Activated T-cell treated with anti-CD3 and anti-CD28 coated beads, Interleukin-2, amount 50 U/mL, for 24 hours (primary cell): ENCODE results near the gene CD36.

Experiments used
- DNase-seq: peaks from one replicate; pipeline ENCODE4 v3.0.0-alpha.2; 2020
- H3K27ac Mint-ChIP-seq: 2 replicates; pipeline ENCODE4 v1.8.0; 2020; ENCODE audit warnings: mild to moderate bottlenecking, mixed read lengths
- H3K27me3 Mint-ChIP-seq: 2 replicates; pipeline ENCODE4 v1.8.0; 2020; ENCODE audit warnings: mixed read lengths
- H3K36me3 Mint-ChIP-seq: 2 replicates; pipeline ENCODE4 v1.8.0; 2020; ENCODE audit warnings: low read depth, mixed read lengths
- H3K4me1 Mint-ChIP-seq: 2 replicates; pipeline ENCODE4 v1.8.0; 2020; ENCODE audit warnings: low read depth, mixed read lengths
- H3K4me3 Mint-ChIP-seq: 2 replicates; pipeline ENCODE4 v1.8.0; 2020; ENCODE audit warnings: mild to moderate bottlenecking, moderate library complexity, mixed read lengths
- H3K9me3 Mint-ChIP-seq: 2 replicates; pipeline ENCODE4 v1.8.0; 2020; ENCODE audit warnings: mixed read lengths

The CD36 gene

DNA sequence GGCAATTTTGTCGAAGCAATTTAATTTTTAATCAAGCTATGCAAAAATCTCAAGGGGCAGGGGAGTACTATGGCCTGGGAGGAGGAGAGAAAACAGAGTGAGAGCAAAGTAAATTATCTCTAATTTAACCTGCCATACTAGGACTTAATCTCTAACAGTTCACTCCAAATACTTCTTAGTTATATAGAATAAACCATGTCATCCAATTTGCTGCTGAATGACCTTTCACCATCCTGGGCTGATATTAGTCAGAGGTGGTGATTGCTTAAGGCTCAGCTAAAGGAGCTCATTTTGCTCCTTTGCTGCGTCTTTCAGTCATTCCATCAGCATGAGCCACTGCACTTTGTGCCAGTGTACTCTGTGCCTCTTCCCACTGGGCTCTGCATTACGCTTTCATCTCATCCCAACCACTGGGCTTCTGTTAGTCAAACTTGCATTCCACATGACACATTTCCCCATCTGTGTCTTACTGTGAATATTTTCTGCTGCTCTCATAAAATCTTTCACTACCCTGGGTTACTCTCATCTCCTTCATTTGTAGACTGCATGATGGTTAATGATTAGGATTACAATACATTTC lies 84.3 kb downstream of the CD36 start:
- no peak overlapping the region for H3K27ac Mint-ChIP-seq
- no peaks in the 10 kb centered on the region for H3K27me3 Mint-ChIP-seq
- no peaks in the 10 kb centered on the region for H3K4me1 Mint-ChIP-seq
- DNase-seq: no peak
- no peaks in the 10 kb centered on the region for H3K36me3 Mint-ChIP-seq
- no peak overlapping the region for H3K4me3 Mint-ChIP-seq
- peaks cover 3% of the 10 kb centered on the region for H3K9me3 Mint-ChIP-seq

DNA sequence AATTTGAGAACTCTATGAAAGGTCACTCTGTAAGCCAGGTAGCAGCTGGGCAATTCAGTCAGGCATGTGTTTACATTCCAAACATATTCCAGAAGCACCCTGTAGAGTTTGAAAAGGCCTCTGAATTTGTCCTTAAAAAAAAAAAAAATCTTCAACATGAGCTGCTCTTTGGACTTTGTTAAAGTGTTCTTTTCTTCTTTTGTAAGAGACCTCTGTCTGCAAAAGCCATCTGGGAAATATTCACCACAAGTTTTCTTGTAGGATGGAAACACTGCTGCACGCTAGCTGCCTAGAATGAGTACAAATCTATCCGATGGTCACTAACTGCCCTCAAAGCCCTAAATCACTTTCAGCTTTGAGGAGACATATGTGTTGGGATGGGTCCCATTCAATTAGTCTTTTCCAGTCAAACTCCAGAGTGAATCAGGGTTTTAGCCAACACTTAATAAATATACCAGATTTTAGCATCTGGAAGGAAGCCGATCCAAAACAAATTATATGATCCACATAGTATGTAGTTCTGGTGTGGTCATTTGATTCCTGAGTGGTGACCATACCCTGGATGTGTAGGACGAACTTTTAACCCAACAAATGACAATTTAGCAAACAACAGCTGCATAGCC lies 85.9 kb downstream of the CD36 start:
- DNase-seq: no peak
- no peaks in the 10 kb centered on the region for H3K36me3 Mint-ChIP-seq
- H3K27me3 Mint-ChIP-seq: no peaks in the 10 kb centered on the region

DNA sequence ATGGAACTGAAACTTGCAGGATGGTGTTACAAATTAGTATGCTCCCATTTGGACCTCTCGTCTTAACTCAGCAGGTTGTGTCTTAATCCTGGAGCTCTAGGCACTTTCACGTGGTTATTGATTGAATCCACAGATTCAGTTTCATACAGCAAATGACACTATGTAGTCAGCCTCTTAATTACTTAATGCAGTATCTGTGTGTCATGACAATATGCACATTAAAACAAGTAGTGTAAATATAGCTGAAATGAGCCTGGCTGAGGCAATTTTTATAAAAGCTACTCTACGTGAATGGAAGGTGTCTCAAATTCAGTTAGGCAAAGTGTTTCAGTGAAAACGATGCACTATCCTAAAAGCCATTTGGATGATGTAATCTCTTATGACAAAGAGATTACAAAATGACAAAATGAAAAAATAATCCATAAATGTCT lies 86.8 kb downstream of the CD36 start:
- Mint-ChIP-seq H3K27ac (no peak overlapping the region), H3K36me3 (no peaks in the 10 kb centered on the region), H3K4me3 (no peak overlapping the region), H3K4me1 (no peaks in the 10 kb centered on the region), H3K27me3 (no peaks in the 10 kb centered on the region), H3K9me3 (peaks cover 3% of the 10 kb centered on the region)
- no peak for DNase-seq

More for the DNA sequence above, 85.9 kb downstream of the CD36 start:
- Mint-ChIP-seq H3K4me1 (no peaks in the 10 kb centered on the region), H3K9me3 (peaks cover 3% of the 10 kb centered on the region), H3K27ac (no peak overlapping the region), H3K4me3 (no peak overlapping the region)
